Cardiac fibroblast (primary cell): ENCODE data around the gene TMED1.
A peak's percentile ranks its signal among the peaks of the same experiment; 100 is the strongest.

ENCODE experiments used
- DNase-seq, 2 donors: peaks; one replicate each; pipeline versions ENCODE4 v3.0.0 to v3.0.0-alpha.2; 2010; ENCODE audit warnings: low read depth in 2 of 2
- H3K4me3 ChIP-seq, 2 donors: replicated peaks in 1 of 2; 1 replicate in 1 of 2; 2 replicates in 1 of 2; pipeline ENCODE4 v1.5.1; 2011; ENCODE audit warnings: low read depth in 2 of 2, low read length in 2 of 2, mild to moderate bottlenecking in 2 of 2, moderate library complexity in 1 of 2
- CTCF ChIP-seq: IDR thresholded peaks from one replicate; pipeline ENCODE4 v1.5.1; 2011; ENCODE audit warnings: low read depth, mild to moderate bottlenecking, low read length, inconsistent platforms

TMED1 gene

DNA sequence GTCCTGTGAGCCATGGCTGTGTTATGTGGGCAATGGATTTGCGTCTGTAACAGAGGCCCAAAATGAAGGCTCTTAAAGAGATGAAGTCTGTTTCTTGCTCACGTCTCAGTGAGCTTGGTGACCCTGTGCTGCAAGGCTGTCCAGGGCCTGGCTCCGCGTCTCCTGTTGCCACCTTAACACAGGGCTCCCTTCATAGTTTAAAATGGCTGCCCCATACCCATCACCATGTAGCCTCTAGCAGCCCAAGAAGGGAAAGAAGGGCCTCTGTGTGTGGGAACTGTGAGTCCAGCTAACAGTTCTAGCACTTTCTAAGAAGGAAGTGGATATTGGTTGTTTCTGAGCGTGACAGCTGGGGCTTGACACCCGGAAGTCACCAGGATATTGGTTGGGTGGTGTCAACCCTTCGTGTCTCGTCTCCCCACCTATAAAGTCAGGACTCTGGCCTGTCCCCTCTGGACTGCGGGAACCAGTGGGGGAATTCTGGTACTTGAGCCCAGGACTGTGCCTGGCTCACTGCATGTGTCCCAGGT, 20.9 kb downstream of the TMED1 start:
- H3K4me3 ChIP-seq, result no peak overlapping the region

GRCh38 chr19:10812902-10813404, 23.1 kb downstream of the TMED1 start:
- no peak for TF ChIP-seq CTCF
- DNase-seq, result peak; percentile 95
- H3K4me3 ChIP-seq, result no peak overlapping the region

More for the DNA sequence above, 20.9 kb downstream of the TMED1 start:
- TF ChIP-seq CTCF, result no peak
- no peak for DNase-seq

- H3K4me3 ChIP-seq, result no peak overlapping the region
- no peak for TF ChIP-seq CTCF
- no peak for DNase-seq
These were observed 23.8 kb downstream of the TMED1 start for GRCh38 chr19:10812196-10812595.

GRCh38 chr19:10811391-10812111, 24.5 kb downstream of the TMED1 start:
- no peak for DNase-seq
- no peak overlapping the region for H3K4me3 ChIP-seq
- TF ChIP-seq CTCF, result no peak

DNA sequence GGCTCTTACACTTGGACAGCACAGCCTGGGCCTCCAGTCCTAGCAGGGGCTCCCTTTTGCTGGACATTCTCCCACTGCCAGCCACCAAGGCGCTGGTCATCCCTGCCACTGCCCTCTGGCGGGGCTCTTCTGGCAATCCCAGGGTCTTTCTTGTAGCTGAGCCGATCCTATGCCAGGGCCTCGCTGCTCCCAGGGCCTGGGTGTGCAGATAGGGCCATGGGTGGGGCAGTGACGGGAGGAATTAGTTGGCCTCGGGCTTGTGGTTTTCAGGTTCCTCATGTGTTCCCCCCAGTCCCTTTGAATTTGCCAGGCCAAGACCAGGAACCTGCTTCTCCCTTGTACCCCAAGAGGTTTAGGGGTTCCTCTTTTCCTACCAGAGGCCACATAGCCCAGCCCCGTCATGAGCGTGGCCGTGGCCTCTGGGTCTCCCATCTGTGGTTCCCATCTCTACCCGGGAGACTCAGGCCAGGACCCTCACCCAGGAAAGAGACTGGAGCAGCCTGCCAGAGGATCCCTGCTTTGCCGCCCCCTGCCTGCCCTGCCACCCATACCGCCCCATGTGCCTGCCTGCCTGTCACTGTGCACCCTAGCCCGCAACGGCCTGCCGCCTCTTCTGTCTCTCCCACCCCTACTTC, 26.2 kb downstream of the TMED1 start:
- no peak for TF ChIP-seq CTCF
- no peak for DNase-seq
- no peak overlapping the region for H3K4me3 ChIP-seq

GRCh38 chr19:10808937-10809649, 26.9 kb downstream of the TMED1 start:
- no peak for TF ChIP-seq CTCF
- DNase-seq, result peak; percentile 44 to 60
- H3K4me3 ChIP-seq, result no peak overlapping the region
